Nephron progenitor cell (in vitro differentiated cells): ENCODE measurements around the gene TRPM5.

Experiments used
- DNase-seq: peaks from one replicate; pipeline ENCODE4 v3.0.0; 2021
- H3K27ac Mint-ChIP-seq: 2 replicates; pipeline ENCODE4 v1.8.0; 2021; ENCODE audit warnings: mild to moderate bottlenecking, moderate library complexity, mixed read lengths
- H3K27me3 Mint-ChIP-seq: 2 replicates; pipeline ENCODE4 v1.8.0; 2021; ENCODE audit warnings: mild to moderate bottlenecking, low read depth, mixed read lengths; ENCODE audit not compliant: poor library complexity
- H3K36me3 Mint-ChIP-seq: 2 replicates; pipeline ENCODE4 v1.8.0; 2021; ENCODE audit warnings: low read depth, mixed read lengths
- H3K4me1 Mint-ChIP-seq: 2 replicates; pipeline ENCODE4 v1.8.0; 2021; ENCODE audit warnings: mixed read lengths
- H3K4me3 Mint-ChIP-seq: 2 replicates; pipeline ENCODE4 v1.8.0; 2021; ENCODE audit warnings: mild to moderate bottlenecking, moderate library complexity, mixed read lengths
- H3K9me3 Mint-ChIP-seq: 2 replicates; pipeline ENCODE4 v1.8.0; 2021; ENCODE audit warnings: mild to moderate bottlenecking, moderate library complexity, mixed read lengths
- CTCF ChIP-seq: fragments of 200-600 bp; sonication (generic); IDR thresholded peaks from 2 replicates; pipeline ENCODE4 v1.5.0; 2021; ENCODE audit warnings: antibody characterized with exemption

TRPM5 gene

GRCh38 chr11:2433106-2433925 is 11.0 kb downstream of the TRPM5 start:
- no peak for DNase-seq
- Mint-ChIP-seq H3K27me3 (peaks cover 14% of the 10 kb centered on the region), H3K4me1 (no peaks in the 10 kb centered on the region), H3K4me3 (no peak overlapping the region), H3K27ac (no peak overlapping the region), H3K9me3 (no peaks in the 10 kb centered on the region), H3K36me3 (no peaks in the 10 kb centered on the region)
- TF ChIP-seq CTCF = no peak

DNA sequence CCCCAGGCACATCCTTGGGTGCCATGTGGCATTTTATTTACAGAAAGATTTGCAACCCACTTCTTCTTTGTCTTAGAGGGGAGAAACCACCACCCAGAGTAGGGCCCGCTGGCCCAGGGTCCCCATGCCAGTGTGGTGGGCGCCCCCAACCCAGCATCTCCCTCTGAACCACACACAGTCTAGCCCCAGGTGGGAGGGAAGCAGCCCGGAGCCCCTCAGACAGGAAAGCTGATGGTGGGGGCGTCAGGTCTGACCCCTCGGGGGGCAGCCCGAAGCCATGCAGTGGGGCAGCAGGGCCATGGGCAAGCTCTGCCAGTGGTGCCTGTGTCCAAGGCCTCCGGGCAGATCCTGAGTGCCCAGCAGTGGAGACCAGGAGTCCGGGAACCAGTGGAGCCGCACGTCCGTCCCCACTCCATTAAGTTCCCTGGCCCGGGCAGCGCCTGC is 11.7 kb downstream of the TRPM5 start:
- TF ChIP-seq CTCF = no peak
- no peaks in the 10 kb centered on the region for H3K9me3 Mint-ChIP-seq
- peaks cover 8% of the 10 kb centered on the region for H3K27me3 Mint-ChIP-seq
- no peaks in the 10 kb centered on the region for H3K4me1 Mint-ChIP-seq
- H3K27ac Mint-ChIP-seq = no peak overlapping the region
- DNase-seq = no peak
- no peak overlapping the region for H3K4me3 Mint-ChIP-seq
- no peaks in the 10 kb centered on the region for H3K36me3 Mint-ChIP-seq

DNA sequence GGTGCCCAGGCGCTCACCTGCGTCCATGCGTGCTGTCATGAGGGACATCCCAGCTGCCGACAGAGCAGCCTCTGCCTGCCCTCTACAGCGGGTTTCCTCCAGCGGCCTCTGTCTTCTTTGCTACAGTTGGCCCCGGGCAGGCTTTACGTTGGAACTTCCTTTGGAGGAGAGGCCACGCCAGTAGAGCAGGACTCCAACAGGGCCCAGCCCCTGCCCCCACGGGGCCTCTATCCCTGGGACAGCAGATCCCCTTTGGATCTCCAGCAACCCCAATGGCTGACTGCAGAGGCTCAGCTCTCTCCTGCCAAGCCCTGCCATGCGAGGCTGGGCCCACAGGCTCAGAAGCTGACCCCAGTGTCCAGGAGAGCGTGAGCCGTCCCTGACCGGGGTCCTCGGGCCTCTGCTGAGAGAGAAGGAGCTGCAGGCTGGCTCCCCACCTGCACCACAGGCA is 12.1 kb downstream of the TRPM5 start:
- Mint-ChIP-seq H3K36me3 (no peaks in the 10 kb centered on the region), H3K9me3 (no peaks in the 10 kb centered on the region), H3K27me3 (peaks cover 7% of the 10 kb centered on the region), H3K4me1 (no peaks in the 10 kb centered on the region), H3K27ac (no peak overlapping the region), H3K4me3 (no peak overlapping the region)
- TF ChIP-seq CTCF = no peak
- peak; percentile 6 for DNase-seq

GRCh38 chr11:2431395-2431794 is 12.9 kb downstream of the TRPM5 start:
- no peak overlapping the region for H3K4me3 Mint-ChIP-seq
- no peak for TF ChIP-seq CTCF

DNA sequence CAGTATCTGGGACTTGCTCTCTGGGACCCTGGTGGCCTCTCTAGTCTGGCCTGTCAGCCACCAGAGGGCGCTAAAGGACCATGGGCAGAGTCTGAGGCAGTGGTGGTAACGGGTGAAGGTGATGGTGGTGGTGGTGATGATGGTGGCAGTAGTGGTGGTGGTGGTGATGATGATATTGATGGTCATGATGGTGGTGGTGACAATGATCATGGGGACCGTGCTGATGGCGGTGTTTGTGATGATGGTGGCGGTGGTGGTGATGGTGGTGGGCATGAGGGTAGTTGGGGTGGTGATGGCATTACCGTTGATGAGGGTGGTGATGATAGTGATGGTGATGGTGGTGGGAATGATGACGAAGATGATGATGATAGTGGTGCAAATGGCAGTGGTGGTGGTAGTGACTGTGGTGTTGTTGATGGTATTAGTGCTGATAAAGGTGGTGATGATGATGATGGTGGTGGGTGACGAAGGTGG is 16.0 kb downstream of the TRPM5 start:
- no peaks in the 10 kb centered on the region for H3K36me3 Mint-ChIP-seq
- no peak overlapping the region for H3K27ac Mint-ChIP-seq
- H3K27me3 Mint-ChIP-seq = peaks cover 4% of the 10 kb centered on the region
- peak; percentile 78 for TF ChIP-seq CTCF
- H3K9me3 Mint-ChIP-seq = no peaks in the 10 kb centered on the region
- H3K4me3 Mint-ChIP-seq = no peak overlapping the region
- H3K4me1 Mint-ChIP-seq = no peaks in the 10 kb centered on the region
- DNase-seq = peak; percentile 88

More at GRCh38 chr11:2431395-2431794, 12.9 kb downstream of the TRPM5 start:
- H3K27ac Mint-ChIP-seq = no peak overlapping the region
- H3K36me3 Mint-ChIP-seq = no peaks in the 10 kb centered on the region
- peaks cover 5% of the 10 kb centered on the region for H3K27me3 Mint-ChIP-seq
- H3K4me1 Mint-ChIP-seq = no peaks in the 10 kb centered on the region
- no peak for DNase-seq
- H3K9me3 Mint-ChIP-seq = no peaks in the 10 kb centered on the region
